ENCODE data around the gene FGF11.

FGF11 gene

DNA sequence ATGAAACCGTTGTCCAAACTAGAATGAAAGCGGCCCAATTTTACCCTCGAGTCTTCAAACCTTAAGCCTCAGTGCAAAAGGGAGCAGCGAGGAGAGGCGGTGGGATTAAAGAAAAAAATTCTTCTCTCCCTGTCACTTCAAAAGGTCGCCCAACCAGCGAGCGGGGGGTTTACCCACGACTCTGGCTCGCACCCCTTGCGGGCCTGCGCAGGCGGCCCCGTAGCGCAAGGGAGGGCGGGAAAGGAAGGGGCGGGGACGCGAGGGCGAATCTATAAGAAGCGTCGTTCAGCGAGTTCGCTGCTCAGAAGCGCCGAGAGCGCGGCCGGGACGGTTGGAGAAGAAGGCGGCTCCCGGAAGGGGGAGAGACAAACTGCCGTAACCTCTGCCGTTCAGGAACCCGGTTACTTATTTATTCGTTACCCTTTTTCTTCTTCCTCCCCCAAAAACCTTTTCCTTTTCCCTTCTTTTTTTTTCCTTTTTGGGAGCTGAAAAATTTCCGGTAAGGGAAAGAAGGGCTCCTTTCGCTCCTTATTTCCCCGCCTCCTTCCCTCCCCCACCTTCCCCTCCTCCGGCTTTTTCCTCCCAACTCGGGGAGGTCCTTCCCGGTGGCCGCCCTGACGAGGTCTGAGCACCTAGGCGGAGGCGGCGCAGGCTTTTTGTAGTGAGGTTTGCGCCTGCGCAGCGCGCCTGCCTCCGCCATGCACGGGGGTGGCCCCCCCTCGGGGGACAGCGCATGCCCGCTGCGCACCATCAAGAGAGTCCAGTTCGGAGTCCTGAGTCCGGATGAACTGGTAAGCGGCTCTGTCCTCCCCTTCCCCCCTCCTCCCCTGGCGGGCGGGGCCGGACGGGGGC, 45.0 kb downstream of the FGF11 start, which contains the start of gene POLR2A:
Gene POLR2A (plus strand): TSS at position 300 of the 852 bp plus-strand sequence.
- CTCF ChIA-PET: interaction anchor here (0.6 to 2.9 kb wide), 5 partner anchors 40 to 158 kb away, joined by 3 to 13 read pairs (median 4); partner anchors contain the start of gene CHRNB1
- Histone ChIP-seq H3K9me3 (ENCODE audit: control insufficient read depth, insufficient read depth, low read depth, low read length) (no peaks in the 10 kb centered on the region), H3K4me3 (ENCODE audit: low read depth, low read length) (peak within 1 kb of the TSS; percentile 87), H3K36me3 (ENCODE audit: control insufficient read depth in 2 of 2, insufficient read depth in 1 of 2, low read length in 2 of 2) (peaks cover 4 to 29% of the 10 kb centered on the region in 2 experiments; a peak in 2 of 3 replicates), H3K4me1 (ENCODE audit: control insufficient read depth, insufficient read depth, low read length) (peaks cover 23% of the 10 kb centered on the region), H3K27ac (ENCODE audit: extremely low read depth, low read depth, low read length) (peak within 1 kb of the TSS; percentile 100)
- POLR2A ChIA-PET: interaction anchor here (0.7 to 3.8 kb wide), 38 partner anchors 8 to 448 kb away, joined by 3 to 39 read pairs (median 5); partner anchors contain the start of genes CD68, FGF11, FXR2 and MPDU1
- TF ChIP-seq ZNF23 (tag by site-specific recombination; IDR thresholded peaks at IDR 0.05; ENCODE audit: borderline replicate concordance): no peak
- no peak for TF ChIP-seq ZNF311 (tag by site-specific recombination; IDR thresholded peaks at IDR 0.05; ENCODE audit: borderline replicate concordance)
- no peak for TF ChIP-seq ZNF670 (tag by site-specific recombination; IDR thresholded peaks at IDR 0.05; ENCODE audit: low read depth)
- TF ChIP-seq, protein P1, sequence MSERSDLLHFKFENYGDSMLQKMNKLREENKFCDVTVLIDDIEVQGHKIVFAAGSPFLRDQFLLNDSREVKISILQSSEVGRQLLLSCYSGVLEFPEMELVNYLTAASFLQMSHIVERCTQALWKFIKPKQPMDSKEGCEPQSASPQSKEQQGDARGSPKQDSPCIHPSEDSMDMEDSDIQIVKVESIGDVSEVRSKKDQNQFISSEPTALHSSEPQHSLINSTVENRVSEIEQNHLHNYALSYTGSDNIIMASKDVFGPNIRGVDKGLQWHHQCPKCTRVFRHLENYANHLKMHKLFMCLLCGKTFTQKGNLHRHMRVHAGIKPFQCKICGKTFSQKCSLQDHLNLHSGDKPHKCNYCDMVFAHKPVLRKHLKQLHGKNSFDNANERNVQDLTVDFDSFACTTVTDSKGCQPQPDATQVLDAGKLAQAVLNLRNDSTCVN (tag by site-specific recombination; optimal IDR thresholded peaks at IDR 0.05): peak; percentile 96
- TF ChIP-seq GLI2 (tag by site-specific recombination; IDR thresholded peaks at IDR 0.05; ENCODE audit: borderline replicate concordance, low read depth): peak; percentile 46; the same call in 1 of the 2 replicates
- TF ChIP-seq OSR2 (tag by site-specific recombination; IDR thresholded peaks at IDR 0.05): peak; percentile 39; the same call in 1 of the 2 replicates
- no peak for TF ChIP-seq ZNF423 (tag by site-specific recombination; IDR thresholded peaks at IDR 0.05)
- peak; percentile 97 for TF ChIP-seq ZNF660 (tag by site-specific recombination; IDR thresholded peaks at IDR 0.05)
- TF ChIP-seq, protein P2, sequence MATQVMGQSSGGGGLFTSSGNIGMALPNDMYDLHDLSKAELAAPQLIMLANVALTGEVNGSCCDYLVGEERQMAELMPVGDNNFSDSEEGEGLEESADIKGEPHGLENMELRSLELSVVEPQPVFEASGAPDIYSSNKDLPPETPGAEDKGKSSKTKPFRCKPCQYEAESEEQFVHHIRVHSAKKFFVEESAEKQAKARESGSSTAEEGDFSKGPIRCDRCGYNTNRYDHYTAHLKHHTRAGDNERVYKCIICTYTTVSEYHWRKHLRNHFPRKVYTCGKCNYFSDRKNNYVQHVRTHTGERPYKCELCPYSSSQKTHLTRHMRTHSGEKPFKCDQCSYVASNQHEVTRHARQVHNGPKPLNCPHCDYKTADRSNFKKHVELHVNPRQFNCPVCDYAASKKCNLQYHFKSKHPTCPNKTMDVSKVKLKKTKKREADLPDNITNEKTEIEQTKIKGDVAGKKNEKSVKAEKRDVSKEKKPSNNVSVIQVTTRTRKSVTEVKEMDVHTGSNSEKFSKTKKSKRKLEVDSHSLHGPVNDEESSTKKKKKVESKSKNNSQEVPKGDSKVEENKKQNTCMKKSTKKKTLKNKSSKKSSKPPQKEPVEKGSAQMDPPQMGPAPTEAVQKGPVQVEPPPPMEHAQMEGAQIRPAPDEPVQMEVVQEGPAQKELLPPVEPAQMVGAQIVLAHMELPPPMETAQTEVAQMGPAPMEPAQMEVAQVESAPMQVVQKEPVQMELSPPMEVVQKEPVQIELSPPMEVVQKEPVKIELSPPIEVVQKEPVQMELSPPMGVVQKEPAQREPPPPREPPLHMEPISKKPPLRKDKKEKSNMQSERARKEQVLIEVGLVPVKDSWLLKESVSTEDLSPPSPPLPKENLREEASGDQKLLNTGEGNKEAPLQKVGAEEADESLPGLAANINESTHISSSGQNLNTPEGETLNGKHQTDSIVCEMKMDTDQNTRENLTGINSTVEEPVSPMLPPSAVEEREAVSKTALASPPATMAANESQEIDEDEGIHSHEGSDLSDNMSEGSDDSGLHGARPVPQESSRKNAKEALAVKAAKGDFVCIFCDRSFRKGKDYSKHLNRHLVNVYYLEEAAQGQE (tag by site-specific recombination; IDR thresholded peaks at IDR 0.05): peak; percentile 66; the same call in 1 of the 2 replicates
- TF ChIP-seq ZNF391 (tag by site-specific recombination; IDR thresholded peaks at IDR 0.05; ENCODE audit: borderline replicate concordance, low read depth): peak; percentile 99
- TF ChIP-seq HOXD13 (CRISPR knock-in tag; IDR thresholded peaks at IDR 0.05; ENCODE audit: borderline replicate concordance): no peak
- no peak for TF ChIP-seq ZNF140 (tag by site-specific recombination; IDR thresholded peaks at IDR 0.05)
- TF ChIP-seq ZBTB7A (tag by site-specific recombination; IDR thresholded peaks at IDR 0.05; ENCODE audit: low read depth): peak; percentile 86
- TF ChIP-seq ZNF184 (tag by site-specific recombination; IDR thresholded peaks at IDR 0.05): peak; percentile 67; the same call in 1 of the 2 replicates
- peak; percentile 87 for TF ChIP-seq ZNF600 (tag by site-specific recombination; IDR thresholded peaks at IDR 0.05)
- TF ChIP-seq ZNF433 (tag by site-specific recombination; IDR thresholded peaks at IDR 0.05; ENCODE audit: low read depth): no peak
- peak; percentile 90 for TF ChIP-seq OVOL3 (tag by site-specific recombination; IDR thresholded peaks at IDR 0.05)
- TF ChIP-seq, protein P3, sequence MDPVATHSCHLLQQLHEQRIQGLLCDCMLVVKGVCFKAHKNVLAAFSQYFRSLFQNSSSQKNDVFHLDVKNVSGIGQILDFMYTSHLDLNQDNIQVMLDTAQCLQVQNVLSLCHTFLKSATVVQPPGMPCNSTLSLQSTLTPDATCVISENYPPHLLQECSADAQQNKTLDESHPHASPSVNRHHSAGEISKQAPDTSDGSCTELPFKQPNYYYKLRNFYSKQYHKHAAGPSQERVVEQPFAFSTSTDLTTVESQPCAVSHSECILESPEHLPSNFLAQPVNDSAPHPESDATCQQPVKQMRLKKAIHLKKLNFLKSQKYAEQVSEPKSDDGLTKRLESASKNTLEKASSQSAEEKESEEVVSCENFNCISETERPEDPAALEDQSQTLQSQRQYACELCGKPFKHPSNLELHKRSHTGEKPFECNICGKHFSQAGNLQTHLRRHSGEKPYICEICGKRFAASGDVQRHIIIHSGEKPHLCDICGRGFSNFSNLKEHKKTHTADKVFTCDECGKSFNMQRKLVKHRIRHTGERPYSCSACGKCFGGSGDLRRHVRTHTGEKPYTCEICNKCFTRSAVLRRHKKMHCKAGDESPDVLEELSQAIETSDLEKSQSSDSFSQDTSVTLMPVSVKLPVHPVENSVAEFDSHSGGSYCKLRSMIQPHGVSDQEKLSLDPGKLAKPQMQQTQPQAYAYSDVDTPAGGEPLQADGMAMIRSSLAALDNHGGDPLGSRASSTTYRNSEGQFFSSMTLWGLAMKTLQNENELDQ (tag by site-specific recombination; IDR thresholded peaks at IDR 0.05; ENCODE audit: low read depth): no peak
- TF ChIP-seq ZNF366 (tag by site-specific recombination; conservative IDR thresholded peaks at IDR 0.05): peak; percentile 100
- peak; percentile 91 for TF ChIP-seq GFI1B (tag by site-specific recombination; IDR thresholded peaks at IDR 0.05)
- TF ChIP-seq MEIS1 (CRISPR knock-in tag; IDR thresholded peaks at IDR 0.05; ENCODE audit: borderline replicate concordance): no peak
- no peak for TF ChIP-seq TRIM28 (IDR thresholded peaks at IDR 0.05; ENCODE audit: borderline replicate concordance, low read length)
- peak; percentile 65 for TF ChIP-seq ZNF843 (tag by site-specific recombination; IDR thresholded peaks at IDR 0.05)
- TF ChIP-seq ZNF239 (tag by site-specific recombination; IDR thresholded peaks at IDR 0.05): peak; percentile 84
- TF ChIP-seq PRDM1 (tag by site-specific recombination; IDR thresholded peaks at IDR 0.05): peak; percentile 98
- TF ChIP-seq ZNF792 (tag by site-specific recombination; IDR thresholded peaks at IDR 0.05): peak; percentile 52; the same call in 1 of the 2 replicates
- peak; percentile 90 for TF ChIP-seq ZFHX2 (tag by site-specific recombination; conservative IDR thresholded peaks at IDR 0.05)
- peak; percentile 85; the same call in 1 of the 2 replicates for TF ChIP-seq REPIN1 (tag by site-specific recombination; IDR thresholded peaks at IDR 0.05; ENCODE audit: low read depth)
- TF ChIP-seq ZNF776 (tag by site-specific recombination; IDR thresholded peaks at IDR 0.05; ENCODE audit: borderline replicate concordance): no peak
- TF ChIP-seq ZNF341 (tag by site-specific recombination; IDR thresholded peaks at IDR 0.05; ENCODE audit: low read depth): peak; percentile 91
